Mucosa of stomach (tissue), 1 donor: Measurements from ENCODE around the gene LMBR1.
"Not testable (repeated sequence)": the region's sequence is repeated elsewhere in the genome, so short reads cannot be mapped to it uniquely, and the experiment has no call there.

Experiments used
- H3K27me3 ChIP-seq: one replicate; pipeline ENCODE4 v1.7.0; 2013; ENCODE audit warnings: mild to moderate bottlenecking, low read length; ENCODE audit not compliant: control insufficient read depth, insufficient read depth
- H3K36me3 ChIP-seq: one replicate; pipeline ENCODE4 v1.7.0; 2013; ENCODE audit warnings: low read length; ENCODE audit not compliant: control insufficient read depth, insufficient read depth
- H3K4me1 ChIP-seq: one replicate; pipeline ENCODE4 v1.7.0; 2013; ENCODE audit warnings: mild to moderate bottlenecking, low read length; ENCODE audit not compliant: control insufficient read depth, insufficient read depth
- H3K4me3 ChIP-seq: one replicate; pipeline ENCODE4 v1.7.0; 2013; ENCODE audit warnings: low read length
- H3K9ac ChIP-seq: one replicate; pipeline ENCODE4 v1.7.0; 2013; ENCODE audit warnings: mild to moderate bottlenecking, low read length, moderate library complexity
- H3K9me3 ChIP-seq: one replicate; pipeline ENCODE4 v1.7.0; 2013; ENCODE audit warnings: mild to moderate bottlenecking, low read length, moderate library complexity; ENCODE audit not compliant: control insufficient read depth
- donor health status: Pancreatic carcinoma.

The LMBR1 gene

GRCh38 chr7:156655251-156655650 lies 237.7 kb downstream of the LMBR1 start:
- Histone ChIP-seq H3K9me3 (no peaks in the 10 kb centered on the region), H3K27me3 (no peaks in the 10 kb centered on the region), H3K4me1 (no peaks in the 10 kb centered on the region), H3K9ac (no peak overlapping the region), H3K4me3 (no peak overlapping the region), H3K36me3 (no peaks in the 10 kb centered on the region)

GRCh38 chr7:156654511-156655234 lies 238.3 kb downstream of the LMBR1 start:
- Histone ChIP-seq H3K36me3 (no peaks in the 10 kb centered on the region), H3K9me3 (no peaks in the 10 kb centered on the region), H3K9ac (no peak overlapping the region), H3K4me3 (no peak overlapping the region), H3K4me1 (no peaks in the 10 kb centered on the region), H3K27me3 (no peaks in the 10 kb centered on the region)

GRCh38 chr7:156652886-156653568 lies 240.0 kb downstream of the LMBR1 start:
- Histone ChIP-seq H3K9ac (no peak overlapping the region), H3K9me3 (no peaks in the 10 kb centered on the region), H3K36me3 (no peaks in the 10 kb centered on the region), H3K4me1 (no peaks in the 10 kb centered on the region), H3K27me3 (no peaks in the 10 kb centered on the region), H3K4me3 (no peak overlapping the region)

- H3K36me3 ChIP-seq, result no peaks in the 10 kb centered on the region
- H3K4me3 ChIP-seq, result no peak overlapping the region
- no peaks in the 10 kb centered on the region for H3K27me3 ChIP-seq
- no peaks in the 10 kb centered on the region for H3K4me1 ChIP-seq
- H3K9me3 ChIP-seq, result no peaks in the 10 kb centered on the region
- no peak overlapping the region for H3K9ac ChIP-seq
Observed at GRCh38 chr7:156651474-156651873, 241.5 kb downstream of the LMBR1 start.

GRCh38 chr7:156650042-156650441 lies 242.9 kb downstream of the LMBR1 start:
- Histone ChIP-seq H3K9me3 (no peaks in the 10 kb centered on the region), H3K27me3 (no peaks in the 10 kb centered on the region), H3K36me3 (no peaks in the 10 kb centered on the region), H3K4me1 (no peaks in the 10 kb centered on the region), H3K4me3 (no peak overlapping the region), H3K9ac (no peak overlapping the region)

- not testable (repeated sequence) for H3K27me3 ChIP-seq
Observed at GRCh38 chr7:156647330-156647729, 245.7 kb downstream of the LMBR1 start.

GRCh38 chr7:156642306-156643045 lies 250.5 kb downstream of the LMBR1 start:
- Histone ChIP-seq H3K4me1 (peaks cover 8% of the 10 kb centered on the region), H3K9ac (no peak overlapping the region), H3K4me3 (no peak overlapping the region), H3K36me3 (no peaks in the 10 kb centered on the region), H3K27me3 (no peaks in the 10 kb centered on the region), H3K9me3 (no peaks in the 10 kb centered on the region)

More at GRCh38 chr7:156647330-156647729, 245.7 kb downstream of the LMBR1 start:
- not testable (repeated sequence) for H3K36me3 ChIP-seq, H3K9ac ChIP-seq, H3K4me3 ChIP-seq, H3K4me1 ChIP-seq, H3K9me3 ChIP-seq

GRCh38 chr7:156640949-156641485 lies 252.0 kb downstream of the LMBR1 start:
- Histone ChIP-seq H3K4me1 (peaks cover 8% of the 10 kb centered on the region), H3K9me3 (no peaks in the 10 kb centered on the region), H3K4me3 (peak overlapping the region; percentile 76), H3K36me3 (no peaks in the 10 kb centered on the region), H3K9ac (peak overlapping the region; percentile 90), H3K27me3 (no peaks in the 10 kb centered on the region)

- H3K36me3 ChIP-seq, result no peaks in the 10 kb centered on the region
- H3K9ac ChIP-seq, result peak within 1 kb of the TSS; percentile 90
- no peaks in the 10 kb centered on the region for H3K27me3 ChIP-seq
Observed at GRCh38 chr7:156640257-156640948, 252.6 kb downstream of the LMBR1 start, which contains the start of gene RNF32. TSS of gene RNF32 (plus strand) at chr7:156640774. CDS start at chr7:156643878, 3,104 bp downstream.

GRCh38 chr7:156639426-156640256 lies 253.3 kb downstream of the LMBR1 start:
- Histone ChIP-seq H3K9me3 (no peaks in the 10 kb centered on the region), H3K9ac (peak overlapping the region; percentile 63), H3K36me3 (no peaks in the 10 kb centered on the region), H3K4me3 (peak overlapping the region; percentile 76), H3K27me3 (no peaks in the 10 kb centered on the region), H3K4me1 (peaks cover 8% of the 10 kb centered on the region)

More at GRCh38 chr7:156640257-156640948, 252.6 kb downstream of the LMBR1 start, which contains the start of gene RNF32:
- Histone ChIP-seq H3K9me3 (no peaks in the 10 kb centered on the region), H3K4me1 (peaks cover 8% of the 10 kb centered on the region), H3K4me3 (peak within 1 kb of the TSS; percentile 76)
